Measurements from ENCODE around the gene SLC8A1.

SLC8A1 gene

DNA sequence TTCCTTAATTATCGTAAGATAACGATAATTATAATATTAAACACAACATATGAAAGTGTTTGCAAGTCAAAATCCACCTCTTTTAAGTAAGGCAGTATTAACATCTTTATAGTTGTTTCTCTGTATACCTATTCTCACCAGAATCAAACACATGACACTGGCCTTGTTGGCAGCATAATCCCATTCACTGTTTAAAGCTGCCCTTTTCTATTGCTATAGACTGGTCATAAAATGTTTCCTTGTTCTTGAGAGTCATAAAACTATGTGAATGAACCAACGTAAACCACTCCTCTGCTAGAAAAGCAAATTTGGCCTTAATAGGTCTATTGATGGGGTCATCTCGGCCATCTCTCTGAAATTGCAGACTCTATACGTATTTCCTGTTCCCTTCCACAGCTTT, 293.1 kb downstream of the SLC8A1 start:
- DNase-seq (ENCODE audit: low read depth, low spot score), result no peak

DNA sequence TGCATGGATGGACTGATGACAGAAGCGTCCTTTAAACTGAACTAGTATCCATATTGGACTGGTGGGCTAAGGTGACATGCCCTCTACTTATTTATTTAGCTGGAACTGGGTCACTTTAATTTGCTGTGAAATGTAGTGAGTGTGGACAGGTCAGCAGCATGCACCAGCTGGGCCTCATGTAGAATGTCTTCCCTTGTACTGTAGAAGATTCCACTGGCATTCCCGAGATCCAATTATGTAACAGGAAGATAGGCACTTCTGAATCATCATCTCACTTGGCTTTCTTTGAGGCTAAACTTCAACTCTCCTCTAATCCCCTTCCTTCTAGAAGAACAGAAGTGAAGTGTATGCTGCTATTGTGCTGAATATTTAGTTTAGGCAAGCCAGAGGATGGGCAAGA, 296.2 kb downstream of the SLC8A1 start:
- no peak for DNase-seq (ENCODE audit: low read depth, low spot score)

DNA sequence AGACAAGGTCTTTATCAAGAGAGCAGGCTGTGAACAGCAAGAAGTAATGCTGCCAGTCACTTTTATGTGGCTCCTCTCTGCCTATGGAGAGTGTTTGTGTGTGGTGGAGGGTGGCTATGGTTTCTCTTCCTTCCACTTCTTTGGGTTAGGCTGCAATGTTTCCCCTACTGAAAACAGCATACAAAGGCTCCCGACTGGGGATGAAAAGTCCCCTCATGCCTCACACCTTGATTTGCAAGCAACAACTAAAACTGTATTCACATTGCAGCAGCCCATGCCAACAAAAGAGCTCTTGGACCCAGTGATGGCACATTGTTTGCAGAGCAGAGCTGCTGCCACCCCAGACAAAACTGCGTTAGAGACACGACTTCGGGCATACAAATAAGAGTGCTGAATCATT, 301.6 kb downstream of the SLC8A1 start:
- DNase-seq (ENCODE audit: low read depth, low spot score), result peak; percentile 7

DNA sequence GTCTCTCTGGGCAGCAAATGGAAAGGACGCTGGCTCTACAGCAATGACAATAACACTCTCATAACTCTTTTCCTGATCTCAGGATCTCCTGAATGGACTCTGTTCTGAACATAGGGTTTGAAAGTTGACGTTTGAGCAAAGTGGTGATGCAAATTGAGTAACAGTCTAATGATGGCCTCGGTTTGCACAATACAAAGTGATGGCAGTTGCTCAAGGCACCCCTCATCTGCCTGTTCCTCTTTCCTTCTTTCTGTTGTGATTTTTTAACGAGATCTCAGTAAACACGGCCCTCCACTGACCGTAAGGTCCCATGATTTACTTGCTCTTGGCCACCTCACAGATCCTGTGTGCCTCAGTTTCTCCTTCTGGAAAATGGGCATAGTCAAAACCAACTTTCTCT, 303.6 kb downstream of the SLC8A1 start:
- DNase-seq (ENCODE audit: low read depth, low spot score), result no peak

DNA sequence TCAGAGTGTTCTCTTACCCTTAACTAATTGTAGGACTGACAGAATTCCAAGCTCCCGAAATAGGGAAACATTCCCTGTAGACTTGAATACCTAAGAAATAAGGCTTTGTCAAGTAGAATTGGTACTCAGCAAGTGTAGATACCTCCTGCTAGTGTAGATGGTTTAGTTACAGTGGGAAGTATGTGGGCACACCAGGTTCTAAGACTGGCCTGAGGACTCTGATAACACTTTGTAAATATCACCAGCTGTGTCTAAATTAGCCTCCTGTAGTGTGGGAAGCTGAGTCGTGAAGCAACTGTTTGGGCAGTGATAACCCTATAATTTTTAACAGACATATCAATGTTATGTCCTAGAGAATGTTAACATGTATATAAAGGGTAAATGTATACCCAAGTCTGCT, 304.5 kb downstream of the SLC8A1 start:
- DNase-seq (ENCODE audit: low read depth, low spot score), result no peak

DNA sequence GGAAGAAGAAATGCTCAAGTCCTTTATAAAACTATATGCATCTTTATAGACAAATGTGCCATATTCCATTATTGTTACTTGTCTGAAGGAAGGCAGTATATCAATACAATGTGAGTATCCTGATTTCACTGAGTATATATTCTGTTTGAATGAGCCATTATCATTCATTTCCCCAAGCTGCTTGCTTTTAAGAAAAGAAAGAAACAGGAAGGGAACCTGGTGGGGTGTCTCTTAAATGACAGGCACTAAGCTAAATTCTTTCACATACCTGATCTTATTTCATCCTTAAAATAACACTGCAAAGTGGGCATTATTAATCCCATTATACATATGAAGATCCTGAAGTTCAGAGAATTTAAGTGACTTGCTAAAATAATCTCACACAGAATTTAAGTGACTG, 307.9 kb downstream of the SLC8A1 start:
- no peak for DNase-seq (ENCODE audit: low read depth, low spot score)

DNA sequence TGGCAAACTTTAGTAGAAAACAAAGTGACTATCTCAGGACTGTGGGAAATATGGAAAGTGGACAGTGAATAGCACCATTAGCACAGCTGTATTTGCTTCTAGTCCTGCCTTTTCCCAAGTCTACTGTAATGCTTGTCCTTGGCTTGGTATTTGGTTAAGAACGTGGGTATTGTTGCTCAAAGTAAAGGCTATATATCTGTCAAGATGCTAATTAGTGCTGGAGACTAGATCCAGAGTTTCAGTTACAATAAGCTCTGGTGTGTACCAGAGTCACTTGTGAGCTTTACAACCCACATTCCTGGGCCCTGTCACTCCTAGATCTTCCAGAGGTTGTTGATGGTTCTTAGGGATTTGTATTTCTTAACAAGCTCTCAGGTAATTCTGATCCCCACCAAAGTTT, 313.6 kb downstream of the SLC8A1 start:
- no peak for DNase-seq (ENCODE audit: low read depth, low spot score)

DNA sequence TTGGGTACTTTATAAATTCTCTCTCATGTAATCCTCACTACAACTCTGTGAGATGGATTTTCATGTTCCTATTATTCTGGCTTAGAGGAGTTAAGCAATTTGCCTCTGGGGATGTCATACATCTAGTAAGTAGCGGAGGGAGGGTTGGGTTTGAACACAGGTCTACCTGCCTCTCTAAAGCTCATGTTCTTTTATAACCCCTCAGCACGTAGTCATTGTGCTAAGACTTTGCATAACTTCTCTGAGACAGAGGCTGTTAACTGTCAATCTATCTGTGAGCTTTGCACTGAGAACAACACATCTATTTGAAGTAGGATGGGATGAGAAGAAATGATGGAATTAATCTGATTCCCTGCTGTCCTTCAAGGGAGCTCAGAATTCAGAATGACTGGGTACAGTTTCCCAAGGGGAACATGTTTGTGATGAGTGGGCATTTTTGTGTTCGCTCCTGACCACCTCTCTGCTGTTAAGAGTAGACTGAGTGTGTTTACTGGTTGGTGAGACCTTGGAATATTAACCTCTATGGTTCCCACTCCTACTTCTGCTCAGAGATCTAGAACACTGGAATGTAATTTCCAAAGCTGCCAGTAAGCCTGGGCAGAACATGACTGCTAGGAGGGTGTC, 320.7 kb downstream of the SLC8A1 start:
- DNase-seq (ENCODE audit: low read depth, low spot score), result no peak

DNA sequence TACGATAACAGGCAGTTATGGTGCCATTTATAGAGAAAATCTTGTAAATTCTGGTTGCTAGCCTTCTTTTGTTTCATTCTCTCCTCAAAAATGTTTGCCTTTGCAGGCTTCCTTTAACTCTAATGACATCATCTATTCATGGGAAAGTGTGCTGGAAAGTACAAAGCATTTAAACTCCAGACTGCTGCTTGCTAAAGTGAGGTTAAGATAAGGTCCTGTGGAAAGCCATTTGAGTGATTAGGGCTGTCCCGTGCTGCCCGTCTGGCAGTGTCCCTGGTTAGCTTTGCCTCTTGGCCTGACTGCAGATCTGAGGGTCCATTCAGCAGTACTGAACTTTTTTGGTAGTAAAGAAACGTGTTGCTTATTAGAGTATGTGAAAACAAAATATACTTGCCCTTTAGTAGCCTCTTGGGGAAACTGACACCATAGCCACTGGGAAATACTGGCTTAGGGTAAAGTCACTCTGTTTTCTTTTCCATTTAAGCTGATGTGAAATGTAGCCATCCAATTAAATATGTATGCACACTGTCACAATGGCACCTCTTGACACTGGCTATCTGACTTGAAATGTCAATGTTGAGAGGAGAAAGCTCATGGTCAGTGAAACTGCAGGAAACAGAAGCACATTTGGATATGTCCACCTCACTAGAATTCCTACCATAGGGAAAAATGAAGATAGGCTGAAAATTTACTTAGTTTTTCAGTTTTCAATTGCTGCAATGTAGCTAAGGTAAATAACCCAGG, 321.5 kb downstream of the SLC8A1 start:
- peak; percentile 82 for DNase-seq (ENCODE audit: low read depth, low spot score)

DNA sequence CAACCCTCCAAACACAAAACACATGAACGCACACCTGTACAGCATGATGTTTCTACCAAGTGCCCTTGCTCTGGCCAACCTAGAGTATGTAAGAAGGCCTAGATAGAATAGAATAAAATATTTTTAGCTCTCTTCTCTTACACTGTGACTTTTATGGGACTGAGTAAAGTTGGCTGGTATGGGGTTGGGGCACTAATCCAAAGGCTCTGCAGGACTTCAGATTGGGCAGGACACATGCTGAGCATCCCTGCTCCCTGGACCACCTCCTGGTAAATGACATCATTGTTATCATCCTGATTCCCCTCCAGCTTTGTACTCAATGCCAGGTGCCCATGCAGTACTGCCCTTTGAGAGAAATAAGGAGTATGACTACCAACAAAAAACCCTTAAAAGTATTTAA, 322.2 kb downstream of the SLC8A1 start:
- DNase-seq (ENCODE audit: low read depth, low spot score), result peak; percentile 17

DNA sequence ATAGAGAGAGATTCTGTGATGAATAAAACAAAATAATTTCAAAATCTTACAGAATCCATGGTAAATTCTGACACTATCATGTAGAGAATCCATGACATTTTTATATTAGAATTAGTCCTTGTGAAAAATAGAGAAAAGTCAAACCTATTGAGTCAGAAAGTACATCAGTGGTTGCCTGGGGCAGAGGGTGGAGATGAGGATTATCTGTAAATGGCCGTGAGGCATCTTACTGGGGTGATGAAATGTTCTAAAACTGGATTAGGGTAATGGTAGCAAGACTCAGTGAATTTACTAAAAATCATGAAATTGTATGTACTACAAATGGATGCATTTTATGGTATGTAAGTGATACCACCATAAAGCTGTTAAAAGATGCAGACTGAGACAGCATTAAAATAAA, 323.1 kb downstream of the SLC8A1 start:
- no peak for DNase-seq (ENCODE audit: low read depth, low spot score)

DNA sequence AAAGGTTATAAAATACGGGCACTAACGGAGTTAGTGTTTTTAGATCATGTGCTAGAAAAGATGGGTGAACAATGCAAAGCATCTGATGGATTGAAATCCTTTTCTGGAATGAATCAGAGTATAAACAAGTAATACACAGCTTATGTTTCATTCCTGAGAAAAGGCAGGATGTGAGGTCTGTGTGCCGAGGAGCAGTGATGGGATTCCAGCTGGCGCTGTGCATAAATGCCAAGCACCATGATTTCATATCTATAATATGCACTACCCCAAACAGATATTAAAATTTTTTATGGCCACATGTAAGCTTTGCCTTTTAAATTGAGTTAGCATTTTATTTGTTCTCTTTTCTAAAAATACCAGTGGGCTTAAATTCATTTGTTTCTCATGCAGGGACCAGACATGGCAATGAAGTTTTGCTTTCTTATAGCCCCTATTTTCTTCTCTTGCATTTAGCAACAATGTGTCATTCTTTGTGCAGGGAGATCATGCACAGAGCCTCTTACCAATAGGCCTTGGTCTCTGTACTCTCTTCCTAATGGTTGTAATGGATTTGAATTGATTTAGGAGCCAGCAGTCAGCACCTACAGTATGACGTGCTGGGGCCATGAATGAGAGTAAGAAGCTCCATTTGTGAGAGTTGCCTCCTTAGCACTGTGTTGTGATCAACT, 323.9 kb downstream of the SLC8A1 start:
- peak; percentile 48 for DNase-seq (ENCODE audit: low read depth, low spot score)

DNA sequence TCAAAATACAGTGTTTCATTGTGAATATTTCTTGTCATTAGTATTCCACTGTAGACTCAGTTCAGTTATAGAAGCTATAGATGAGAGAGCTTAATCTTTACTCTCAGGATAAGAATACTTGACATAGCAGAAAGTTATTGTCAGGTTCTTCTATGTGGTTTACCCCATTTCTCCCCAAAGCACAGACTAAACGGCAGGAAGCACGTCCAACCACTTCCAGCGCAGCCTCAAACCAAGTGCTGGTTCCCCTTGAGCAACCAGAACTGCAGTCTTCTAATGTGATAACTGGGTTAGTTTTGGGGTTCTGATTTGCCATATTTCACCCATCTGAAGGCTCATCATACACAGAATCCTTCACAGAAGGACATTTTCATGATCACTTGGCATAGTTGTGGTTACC, 324.7 kb downstream of the SLC8A1 start:
- no peak for DNase-seq (ENCODE audit: low read depth, low spot score)

DNA sequence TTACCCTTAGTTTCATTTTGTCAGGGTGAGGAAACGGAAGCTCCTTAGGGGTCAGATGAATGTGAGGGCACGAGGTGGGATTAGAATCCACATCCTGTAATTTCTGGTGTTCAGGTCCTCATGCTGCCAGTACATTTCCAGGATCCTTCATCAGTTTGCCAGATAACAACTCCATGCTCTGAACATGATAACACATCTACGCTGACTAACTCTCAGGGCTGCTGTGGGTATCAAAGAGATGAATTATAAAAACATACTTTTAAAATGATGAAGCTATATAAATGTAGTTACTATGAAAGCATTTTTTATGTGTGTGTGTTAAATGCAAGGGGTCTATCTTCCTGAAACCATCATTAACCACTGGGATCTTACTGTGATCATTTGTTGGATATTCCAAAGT, 325.9 kb downstream of the SLC8A1 start:
- no peak for DNase-seq (ENCODE audit: low read depth, low spot score)

DNA sequence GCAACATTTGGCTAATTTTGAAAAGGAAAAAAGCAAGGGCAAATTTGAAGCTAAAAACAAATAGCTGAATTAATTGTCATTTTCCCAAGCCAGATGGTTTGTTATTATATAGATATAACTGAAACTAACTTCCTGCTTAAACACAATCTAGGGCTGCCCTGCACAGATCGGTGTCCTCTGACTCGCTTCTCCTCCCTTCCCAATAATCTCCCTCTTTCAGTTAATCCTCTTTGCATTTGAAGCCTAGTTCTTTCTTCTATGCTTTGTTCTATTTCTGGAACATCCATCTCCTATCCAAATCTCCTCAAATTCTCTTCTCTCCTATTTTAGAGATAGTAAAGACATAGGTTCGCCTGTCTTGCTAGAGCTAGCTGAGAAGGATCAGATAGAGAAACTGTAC, 328.1 kb downstream of the SLC8A1 start:
- no peak for DNase-seq (ENCODE audit: low read depth, low spot score)

DNA sequence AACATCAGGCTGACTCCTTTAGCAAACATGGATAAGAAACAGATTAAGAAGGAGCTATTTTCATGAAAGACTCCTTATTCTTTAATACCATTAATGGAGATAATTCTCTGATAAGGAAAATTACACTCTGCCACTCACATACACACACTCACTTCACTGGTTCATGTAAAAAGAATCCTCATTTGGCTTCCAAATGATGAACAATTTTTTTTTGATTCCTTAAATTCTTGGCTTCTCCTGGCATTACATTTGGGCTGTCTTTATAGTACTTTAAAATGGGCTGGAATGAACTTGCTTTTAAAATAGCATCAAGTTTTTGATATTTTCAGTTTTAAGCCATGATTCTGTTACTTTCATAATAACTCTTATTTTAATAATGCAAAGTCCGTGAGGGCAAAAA, 328.6 kb downstream of the SLC8A1 start:
- no peak for DNase-seq (ENCODE audit: low read depth, low spot score)

DNA sequence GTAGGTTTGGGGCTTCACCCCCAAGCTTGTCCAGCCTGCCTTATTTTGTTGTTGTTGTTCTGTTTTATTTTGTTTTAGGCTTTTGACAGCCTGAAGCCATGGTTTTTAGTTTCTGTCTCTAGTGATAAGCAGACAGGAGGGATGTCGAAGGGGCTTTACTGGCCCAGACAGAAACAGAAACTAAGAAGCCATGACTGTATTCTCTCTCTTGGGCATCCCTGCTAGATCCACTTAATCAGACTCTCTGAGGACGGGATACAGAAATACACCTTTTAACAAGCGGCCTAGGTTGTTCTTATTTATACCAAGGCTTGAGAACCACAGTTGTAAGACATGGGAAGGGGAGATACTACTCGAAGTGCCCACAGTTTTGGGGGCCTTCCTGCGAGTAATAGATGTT, 330.9 kb downstream of the SLC8A1 start:
- DNase-seq (ENCODE audit: low read depth, low spot score), result no peak

DNA sequence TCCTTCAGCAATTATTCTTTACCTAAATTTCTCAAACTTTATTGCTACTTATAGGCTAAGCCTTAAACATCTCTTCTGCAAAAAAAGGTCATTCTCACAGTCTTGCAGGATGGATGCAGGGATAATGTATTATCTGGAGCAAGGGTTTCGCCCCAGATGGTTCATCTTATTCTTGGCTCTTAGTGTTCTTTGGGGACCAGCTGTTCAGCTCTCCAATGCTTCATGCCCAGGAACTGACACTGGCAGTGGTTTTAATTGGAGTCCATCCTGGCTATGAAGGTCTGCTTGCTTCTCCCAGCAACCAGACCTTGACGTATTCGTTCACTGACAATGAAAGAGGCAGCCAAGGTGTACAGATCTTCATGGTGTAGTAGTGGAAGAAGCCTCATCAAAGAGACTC, 331.9 kb downstream of the SLC8A1 start:
- no peak for DNase-seq (ENCODE audit: low read depth, low spot score)

DNA sequence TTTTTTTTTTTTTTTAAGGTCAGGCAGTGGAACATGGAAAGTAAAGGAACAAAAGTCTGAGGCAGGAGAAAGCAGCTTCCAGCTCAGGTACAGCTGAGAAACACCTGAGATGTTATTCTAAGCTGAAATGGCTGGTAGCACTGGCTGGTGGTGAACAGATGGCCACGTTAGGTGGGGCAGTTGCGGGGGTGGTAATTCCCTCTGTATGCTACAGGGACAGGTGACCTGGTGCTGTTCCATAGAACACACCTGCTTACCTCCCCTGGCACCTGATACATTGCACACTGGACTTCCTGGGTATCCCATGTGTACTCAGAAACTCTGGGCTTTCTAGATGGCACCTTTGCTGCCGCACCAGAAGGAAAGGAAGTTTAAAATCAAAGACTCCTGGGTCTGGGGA, 333.3 kb downstream of the SLC8A1 start:
- DNase-seq (ENCODE audit: low read depth, low spot score), result no peak

DNA sequence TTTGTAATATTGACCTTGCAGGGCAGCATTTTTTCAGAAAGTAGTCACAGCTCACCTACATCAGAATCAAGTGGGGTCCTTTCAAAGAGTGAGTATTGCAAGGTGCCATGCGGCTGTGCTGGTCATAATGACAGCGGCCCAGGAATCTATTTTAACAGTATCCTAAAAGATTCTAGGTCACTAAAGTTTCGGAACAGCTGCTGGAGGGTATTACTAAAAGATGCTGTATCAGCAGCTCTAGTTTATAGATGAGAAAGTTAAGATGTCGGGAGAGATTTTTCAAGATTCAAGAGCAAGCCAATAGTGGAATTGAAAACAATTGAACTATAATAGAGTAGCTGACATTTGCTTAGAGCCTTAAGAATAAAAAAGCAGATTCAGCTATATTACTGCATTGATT, 336.0 kb downstream of the SLC8A1 start:
- no peak for DNase-seq (ENCODE audit: low read depth, low spot score)

DNA sequence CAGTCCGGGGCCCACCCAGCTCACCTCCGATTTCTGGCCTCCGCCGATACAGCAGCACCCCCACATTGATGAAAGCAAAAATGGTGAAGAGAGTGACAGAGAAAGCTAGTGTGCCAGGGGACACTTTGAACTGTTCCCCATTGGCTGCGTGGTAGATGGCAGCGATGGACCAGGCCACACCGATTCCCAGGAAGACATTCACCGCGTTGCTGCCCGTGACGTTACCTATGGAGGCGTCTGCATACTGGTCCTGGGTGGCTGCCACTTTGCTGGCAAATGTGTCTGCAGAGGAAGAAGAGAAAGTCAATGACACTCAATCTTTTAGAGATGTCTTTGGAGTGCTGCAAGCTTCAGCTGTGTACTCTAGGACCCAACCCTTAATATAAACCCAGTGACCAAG, 336.5 kb downstream of the SLC8A1 start:
- DNase-seq (ENCODE audit: low read depth, low spot score), result no peak

DNA sequence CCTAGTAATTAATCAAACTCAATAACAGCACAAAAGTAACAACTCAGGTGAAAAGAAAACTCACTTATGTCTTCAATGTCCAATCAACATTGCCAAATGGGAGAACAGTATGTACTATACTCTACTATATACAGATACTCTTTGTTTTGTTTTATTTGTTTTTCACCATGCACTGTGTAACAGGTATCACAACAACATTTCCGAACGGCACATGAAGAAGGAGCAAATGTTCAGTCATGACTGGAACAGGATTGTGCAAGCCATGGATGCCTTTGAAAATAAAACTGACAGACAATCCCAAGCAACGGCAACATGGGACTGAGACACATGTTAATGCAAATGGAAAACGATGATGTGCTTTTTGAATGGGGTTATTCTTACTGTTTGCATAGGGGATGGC, 337.9 kb downstream of the SLC8A1 start:
- DNase-seq (ENCODE audit: low read depth, low spot score), result no peak

DNA sequence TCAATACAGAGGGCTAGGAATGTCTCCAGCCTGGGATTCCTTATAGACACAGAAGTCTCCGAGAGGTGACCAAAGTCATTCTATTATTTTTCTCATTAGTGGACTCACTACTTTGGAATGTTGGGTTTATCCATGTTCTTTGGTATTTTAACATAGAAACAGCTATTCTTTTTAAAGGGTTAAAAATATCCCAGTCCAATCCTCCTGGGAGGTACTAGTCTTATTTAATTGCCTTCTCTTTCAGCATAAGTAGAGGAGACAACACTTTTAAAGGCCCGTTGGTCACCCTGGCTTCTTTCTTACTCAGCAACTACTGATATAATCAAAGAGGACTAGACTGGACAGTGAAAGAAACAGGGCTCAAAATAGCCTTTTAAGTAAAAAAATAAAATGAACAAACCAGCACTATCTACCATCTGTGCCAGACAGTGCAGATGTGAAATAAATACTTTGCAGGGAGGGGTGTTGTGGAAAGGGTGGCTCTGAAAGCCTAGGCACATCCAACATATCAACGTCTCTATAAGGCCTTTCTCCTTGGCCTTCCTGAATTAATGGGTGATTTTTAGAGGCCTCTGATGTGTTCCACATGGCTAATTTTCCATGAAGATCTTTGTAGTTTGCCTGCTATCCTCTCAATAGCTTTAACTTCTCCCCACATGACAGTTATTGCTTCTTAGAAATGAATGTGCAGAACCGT, 338.5 kb downstream of the SLC8A1 start:
- peak; percentile 61 for DNase-seq (ENCODE audit: low read depth, low spot score)
